ENCODE measurements around the gene FAM76A.
"Not testable (repeated sequence)": the region's sequence is repeated elsewhere in the genome, so short reads cannot be mapped to it uniquely, and the experiment has no call there.

The FAM76A gene

GRCh38 chr1:27776276-27776675 is 50.5 kb downstream of the FAM76A start:
- Mint-ChIP-seq H3K4me1 (ENCODE audit: low read depth) (peaks cover 22% of the 10 kb centered on the region), H3K36me3 (ENCODE audit: low read depth) (peaks cover 11% of the 10 kb centered on the region)
- H3K4me3 Mint-ChIP-seq; H3K27ac Mint-ChIP-seq; H3K9me3 Mint-ChIP-seq; DNase-seq (ENCODE audit: low spot score); H3K27me3 Mint-ChIP-seq (ENCODE audit: low read depth): not testable (repeated sequence)

GRCh38 chr1:27778056-27778455 is 52.3 kb downstream of the FAM76A start:
- Mint-ChIP-seq H3K36me3 (ENCODE audit: low read depth) (peaks cover 11% of the 10 kb centered on the region), H3K9me3 (no peaks in the 10 kb centered on the region), H3K27me3 (ENCODE audit: low read depth) (no peaks in the 10 kb centered on the region), H3K4me3 (no peak overlapping the region), H3K4me1 (ENCODE audit: low read depth) (peaks cover 18% of the 10 kb centered on the region), H3K27ac (no peak overlapping the region)
- no peak for DNase-seq (ENCODE audit: low spot score)

DNA sequence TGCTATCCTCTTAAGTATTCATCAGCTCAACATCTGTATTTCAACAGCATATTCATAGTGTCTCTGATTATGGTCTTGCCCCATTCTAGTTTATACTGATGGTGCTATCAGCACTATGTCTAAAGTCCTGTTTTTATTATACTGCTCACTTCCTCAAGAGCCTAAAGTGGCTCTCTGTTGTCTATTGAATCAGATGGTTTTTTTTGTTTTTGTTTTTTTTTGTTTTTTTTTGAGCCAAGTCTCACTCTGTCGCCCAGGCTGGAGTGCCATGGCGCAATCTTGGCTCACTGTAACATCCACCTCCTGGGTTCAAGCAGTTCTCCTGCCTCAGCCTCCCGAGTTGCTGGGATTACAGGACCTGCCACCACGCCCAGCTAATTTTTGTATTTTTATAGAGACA is 53.4 kb downstream of the FAM76A start:
- Mint-ChIP-seq H3K27me3 (ENCODE audit: low read depth) (no peaks in the 10 kb centered on the region), H3K27ac (no peak overlapping the region), H3K4me3 (no peak overlapping the region), H3K4me1 (ENCODE audit: low read depth) (peaks cover 15% of the 10 kb centered on the region), H3K36me3 (ENCODE audit: low read depth) (peaks cover 11% of the 10 kb centered on the region), H3K9me3 (no peaks in the 10 kb centered on the region)
- DNase-seq (ENCODE audit: low spot score) = no peak

- DNase-seq (ENCODE audit: low spot score) = no peak
- no peak overlapping the region for H3K27ac Mint-ChIP-seq
These were observed 57.2 kb downstream of the FAM76A start for GRCh38 chr1:27782950-27783349.

GRCh38 chr1:27784700-27785099 is 58.9 kb downstream of the FAM76A start:
- no peak overlapping the region for H3K27ac Mint-ChIP-seq
- H3K4me1 Mint-ChIP-seq (ENCODE audit: low read depth) = peaks cover 5% of the 10 kb centered on the region
- H3K27me3 Mint-ChIP-seq (ENCODE audit: low read depth) = no peaks in the 10 kb centered on the region
- no peak for DNase-seq (ENCODE audit: low spot score)
- H3K9me3 Mint-ChIP-seq = no peaks in the 10 kb centered on the region
- no peak overlapping the region for H3K4me3 Mint-ChIP-seq
- H3K36me3 Mint-ChIP-seq (ENCODE audit: low read depth) = peaks cover 8% of the 10 kb centered on the region

More at GRCh38 chr1:27782950-27783349, 57.2 kb downstream of the FAM76A start:
- Mint-ChIP-seq H3K9me3 (no peaks in the 10 kb centered on the region), H3K27me3 (ENCODE audit: low read depth) (no peaks in the 10 kb centered on the region), H3K4me3 (no peak overlapping the region), H3K4me1 (ENCODE audit: low read depth) (peaks cover 7% of the 10 kb centered on the region), H3K36me3 (ENCODE audit: low read depth) (peaks cover 4% of the 10 kb centered on the region)

DNA sequence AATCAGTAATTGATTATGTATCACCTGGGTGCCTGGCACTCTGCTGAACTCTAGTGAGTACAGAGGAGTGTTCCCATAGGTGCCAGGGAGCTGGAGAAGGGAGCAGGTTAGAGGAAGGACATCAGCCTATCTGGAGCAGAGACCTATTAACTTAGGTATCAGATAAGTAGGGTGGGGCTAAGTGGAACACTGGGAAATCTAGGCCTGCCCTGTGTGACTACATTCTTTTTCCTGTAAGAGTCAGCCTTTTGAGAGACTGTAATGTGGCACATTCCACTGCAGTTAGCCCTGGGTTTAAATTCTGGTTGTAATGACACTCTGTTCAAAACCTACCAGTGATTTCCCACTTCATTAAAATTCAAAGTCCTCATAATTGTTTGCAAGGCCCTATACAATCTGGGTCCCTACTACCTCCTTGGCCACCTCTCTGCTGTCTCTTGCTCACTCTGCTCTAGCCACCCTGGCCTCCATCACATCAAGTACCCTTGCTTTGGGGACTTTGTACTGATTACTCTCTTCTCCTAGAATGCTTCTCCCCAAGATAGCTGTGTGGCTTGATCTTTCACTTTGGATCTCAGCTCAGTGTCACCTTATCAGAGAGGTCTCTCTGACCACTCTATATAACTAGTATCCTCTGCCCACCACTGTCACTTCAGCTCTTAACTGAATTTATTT is 60.2 kb downstream of the FAM76A start:
- DNase-seq (ENCODE audit: low spot score) = no peak
- Mint-ChIP-seq H3K27me3 (ENCODE audit: low read depth) (no peaks in the 10 kb centered on the region), H3K4me3 (no peak overlapping the region), H3K27ac (no peak overlapping the region), H3K9me3 (no peaks in the 10 kb centered on the region), H3K4me1 (ENCODE audit: low read depth) (peaks cover 5% of the 10 kb centered on the region), H3K36me3 (ENCODE audit: low read depth) (peaks cover 14% of the 10 kb centered on the region)

DNA sequence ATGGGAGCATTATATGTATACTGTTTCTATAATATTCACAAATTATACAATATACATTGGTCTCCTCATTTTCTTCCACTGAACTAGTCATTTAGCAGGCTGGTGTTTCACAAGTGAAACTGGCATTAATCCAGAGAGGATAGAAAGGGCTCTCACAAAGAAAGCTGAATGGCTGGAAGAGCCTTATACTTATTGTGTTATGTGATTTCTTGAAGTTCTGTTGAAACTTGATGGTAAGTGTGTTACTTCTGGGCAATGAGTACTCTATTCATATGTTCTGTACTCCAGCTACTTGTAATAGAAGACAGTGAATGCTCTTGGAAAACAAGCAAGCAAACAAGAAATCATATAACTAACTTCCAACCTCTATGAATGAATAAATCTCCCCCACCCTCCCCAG is 62.1 kb downstream of the FAM76A start:
- peaks cover 16% of the 10 kb centered on the region for H3K36me3 Mint-ChIP-seq (ENCODE audit: low read depth)

DNA sequence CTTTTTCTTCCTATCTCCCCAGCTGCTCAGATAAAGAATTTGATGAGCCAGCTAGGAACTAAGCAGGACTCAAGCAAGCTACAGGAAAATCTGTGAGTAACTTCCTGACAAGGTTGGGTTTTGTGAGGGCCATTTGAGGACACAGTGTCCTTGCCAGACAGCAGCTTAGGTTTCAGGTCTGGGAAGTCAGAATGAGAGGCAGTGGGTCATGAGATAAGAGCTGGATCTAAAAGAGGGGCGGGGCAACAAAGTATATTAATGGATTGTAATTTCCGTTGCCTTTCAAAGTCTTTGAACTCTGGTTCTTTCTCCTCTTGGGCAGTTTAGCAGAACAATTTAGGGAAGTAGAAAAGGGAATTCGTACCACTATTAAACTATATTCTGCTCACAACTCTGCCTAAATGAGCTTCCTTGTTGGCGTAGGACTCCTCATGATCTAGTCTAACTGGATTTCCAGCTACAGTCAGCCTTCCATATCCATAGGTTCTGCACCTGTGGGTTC is 63.8 kb downstream of the FAM76A start:
- DNase-seq (ENCODE audit: low spot score) = no peak
- H3K4me1 Mint-ChIP-seq (ENCODE audit: low read depth) = peaks cover 3% of the 10 kb centered on the region
- H3K27ac Mint-ChIP-seq = no peak overlapping the region
- no peak overlapping the region for H3K4me3 Mint-ChIP-seq
- peaks cover 25% of the 10 kb centered on the region for H3K36me3 Mint-ChIP-seq (ENCODE audit: low read depth)
- no peaks in the 10 kb centered on the region for H3K9me3 Mint-ChIP-seq
- H3K27me3 Mint-ChIP-seq (ENCODE audit: low read depth) = no peaks in the 10 kb centered on the region

More for the DNA sequence above, 62.1 kb downstream of the FAM76A start:
- DNase-seq (ENCODE audit: low spot score) = no peak
- Mint-ChIP-seq H3K4me3 (no peak overlapping the region), H3K27me3 (ENCODE audit: low read depth) (no peaks in the 10 kb centered on the region), H3K4me1 (ENCODE audit: low read depth) (peaks cover 5% of the 10 kb centered on the region), H3K9me3 (no peaks in the 10 kb centered on the region), H3K27ac (no peak overlapping the region)

DNA sequence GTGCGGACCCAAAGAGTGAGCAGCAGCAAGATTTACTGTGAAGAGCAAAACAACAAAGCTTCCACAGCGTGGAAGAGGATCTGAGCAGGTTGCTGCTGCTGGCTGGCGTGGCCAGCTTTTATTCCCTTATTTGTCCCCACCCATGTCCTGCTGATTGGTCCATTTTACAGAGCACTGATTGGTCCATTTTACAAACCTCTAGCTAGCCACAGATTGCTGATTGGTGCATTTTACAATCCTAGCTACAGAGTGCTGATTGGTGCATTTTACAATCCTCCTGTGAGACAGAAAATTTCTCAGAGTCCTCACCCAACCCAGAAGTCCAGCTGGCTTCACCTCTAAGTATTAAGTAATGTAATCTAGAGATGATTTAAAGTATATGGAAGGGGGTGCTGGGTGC is 64.5 kb downstream of the FAM76A start:
- not testable (repeated sequence) for H3K4me1 Mint-ChIP-seq (ENCODE audit: low read depth); H3K27me3 Mint-ChIP-seq (ENCODE audit: low read depth); DNase-seq (ENCODE audit: low spot score); H3K9me3 Mint-ChIP-seq; H3K27ac Mint-ChIP-seq; H3K4me3 Mint-ChIP-seq
- peaks cover 28% of the 10 kb centered on the region for H3K36me3 Mint-ChIP-seq (ENCODE audit: low read depth)

DNA sequence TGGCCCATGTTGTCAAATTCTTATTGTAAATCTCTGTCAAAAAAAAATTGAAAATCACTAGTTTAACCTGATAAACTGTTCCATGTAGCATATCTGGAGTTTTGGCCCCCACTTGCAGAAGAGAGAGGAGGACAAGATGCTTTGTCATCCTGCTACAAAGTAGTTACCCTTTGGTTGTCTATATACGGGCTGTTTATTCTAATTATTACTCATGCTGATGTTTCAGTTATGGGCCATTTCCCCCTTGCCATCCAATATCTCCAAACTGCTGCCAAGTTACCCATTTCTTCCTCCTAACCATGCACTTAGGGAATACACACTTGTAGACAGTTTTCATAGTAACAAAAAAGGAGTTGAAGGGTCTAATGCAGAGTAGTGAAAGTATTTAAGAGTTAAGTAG is 69.8 kb downstream of the FAM76A start:
- Mint-ChIP-seq H3K4me3 (no peak overlapping the region), H3K36me3 (ENCODE audit: low read depth) (peaks cover 37% of the 10 kb centered on the region), H3K4me1 (ENCODE audit: low read depth) (peaks cover 3% of the 10 kb centered on the region), H3K27me3 (ENCODE audit: low read depth) (no peaks in the 10 kb centered on the region), H3K27ac (no peak overlapping the region), H3K9me3 (no peaks in the 10 kb centered on the region)
- DNase-seq (ENCODE audit: low spot score) = no peak

- H3K4me1 Mint-ChIP-seq (ENCODE audit: low read depth) = no peaks in the 10 kb centered on the region
- no peak overlapping the region for H3K27ac Mint-ChIP-seq
- no peak overlapping the region for H3K4me3 Mint-ChIP-seq
- no peak for DNase-seq (ENCODE audit: low spot score)
- H3K27me3 Mint-ChIP-seq (ENCODE audit: low read depth) = no peaks in the 10 kb centered on the region
- H3K9me3 Mint-ChIP-seq = no peaks in the 10 kb centered on the region
- H3K36me3 Mint-ChIP-seq (ENCODE audit: low read depth) = peaks cover 35% of the 10 kb centered on the region
These were observed 79.0 kb downstream of the FAM76A start for GRCh38 chr1:27804791-27805190.

DNA sequence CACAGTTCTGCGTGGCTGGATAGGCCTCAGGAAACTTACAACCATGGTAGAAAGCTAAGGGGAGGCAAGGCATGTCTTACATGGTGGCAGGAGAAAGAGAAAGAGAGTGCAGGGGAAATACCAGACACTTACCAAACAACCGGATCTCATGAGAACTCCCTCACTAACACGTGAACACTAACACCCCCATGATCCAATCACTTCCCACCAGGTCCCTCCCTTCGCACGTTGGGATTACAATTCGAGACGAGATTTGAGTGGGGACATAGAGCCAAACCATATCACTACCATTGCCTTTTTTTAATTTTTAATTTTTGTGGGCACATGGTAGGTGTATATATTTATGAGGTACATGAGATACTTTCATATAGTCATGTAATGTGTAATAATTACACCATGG is 81.0 kb downstream of the FAM76A start:
- Mint-ChIP-seq H3K36me3 (ENCODE audit: low read depth) (peaks cover 34% of the 10 kb centered on the region), H3K27me3 (ENCODE audit: low read depth) (no peaks in the 10 kb centered on the region), H3K27ac (no peak overlapping the region)

GRCh38 chr1:27807385-27807784 is 81.6 kb downstream of the FAM76A start:
- Mint-ChIP-seq H3K36me3 (ENCODE audit: low read depth) (peaks cover 36% of the 10 kb centered on the region), H3K4me1 (ENCODE audit: low read depth) (no peaks in the 10 kb centered on the region), H3K9me3 (no peaks in the 10 kb centered on the region), H3K27me3 (ENCODE audit: low read depth) (no peaks in the 10 kb centered on the region), H3K4me3 (no peak overlapping the region), H3K27ac (no peak overlapping the region)
- no peak for DNase-seq (ENCODE audit: low spot score)

More for the DNA sequence above, 81.0 kb downstream of the FAM76A start:
- Mint-ChIP-seq H3K4me3 (no peak overlapping the region), H3K9me3 (no peaks in the 10 kb centered on the region), H3K4me1 (ENCODE audit: low read depth) (no peaks in the 10 kb centered on the region)
- no peak for DNase-seq (ENCODE audit: low spot score)

- H3K4me3 Mint-ChIP-seq; H3K9me3 Mint-ChIP-seq; H3K27me3 Mint-ChIP-seq (ENCODE audit: low read depth); H3K27ac Mint-ChIP-seq; DNase-seq (ENCODE audit: low spot score); H3K4me1 Mint-ChIP-seq (ENCODE audit: low read depth): not testable (repeated sequence)
- H3K36me3 Mint-ChIP-seq (ENCODE audit: low read depth) = peaks cover 34% of the 10 kb centered on the region
These were observed 82.4 kb downstream of the FAM76A start for GRCh38 chr1:27808131-27808530.

DNA sequence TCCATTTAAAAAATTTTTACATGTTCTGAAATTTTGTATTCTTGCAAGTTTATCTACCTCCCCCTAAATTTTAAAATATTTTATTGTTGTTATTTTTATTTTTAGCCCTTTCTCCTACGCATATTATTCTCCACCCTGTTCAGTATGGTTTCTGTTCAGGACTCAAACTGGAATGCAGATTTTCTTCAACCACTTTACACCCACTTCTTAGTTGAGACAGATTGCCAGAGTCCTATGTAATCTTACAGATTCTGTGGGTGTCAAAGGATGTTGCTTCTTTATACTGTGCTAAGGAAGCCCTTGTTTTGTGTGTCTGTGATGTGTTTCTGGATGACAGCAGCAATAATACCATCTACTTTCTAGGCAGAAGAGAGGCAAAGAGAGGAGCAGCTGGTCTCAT is 84.1 kb downstream of the FAM76A start:
- Mint-ChIP-seq H3K27me3 (ENCODE audit: low read depth) (no peaks in the 10 kb centered on the region), H3K4me1 (ENCODE audit: low read depth) (no peaks in the 10 kb centered on the region), H3K36me3 (ENCODE audit: low read depth) (peaks cover 33% of the 10 kb centered on the region), H3K27ac (no peak overlapping the region), H3K4me3 (no peak overlapping the region), H3K9me3 (no peaks in the 10 kb centered on the region)
- no peak for DNase-seq (ENCODE audit: low spot score)

Data from T-helper 2 cell treated with Interferon-gamma antibody and Interleukin-4, amounts not matched to agents 5 μg/mL and 100 μg/mL, for 36 hours (primary cell).